NT2/D1 (cell line): ENCODE results near the gene RABEP1.

Experiments
- SUZ12 ChIP-seq: IDR thresholded peaks from 2 replicates; pipeline ENCODE4 v1.6.1; 2011; ENCODE audit not compliant: insufficient read length, insufficient read depth; ENCODE audit errors: extremely low read depth
- YY1 ChIP-seq: IDR thresholded peaks from 2 replicates; pipeline ENCODE4 v1.6.1; 2011; ENCODE audit not compliant: insufficient read length, insufficient read depth

DNA sequence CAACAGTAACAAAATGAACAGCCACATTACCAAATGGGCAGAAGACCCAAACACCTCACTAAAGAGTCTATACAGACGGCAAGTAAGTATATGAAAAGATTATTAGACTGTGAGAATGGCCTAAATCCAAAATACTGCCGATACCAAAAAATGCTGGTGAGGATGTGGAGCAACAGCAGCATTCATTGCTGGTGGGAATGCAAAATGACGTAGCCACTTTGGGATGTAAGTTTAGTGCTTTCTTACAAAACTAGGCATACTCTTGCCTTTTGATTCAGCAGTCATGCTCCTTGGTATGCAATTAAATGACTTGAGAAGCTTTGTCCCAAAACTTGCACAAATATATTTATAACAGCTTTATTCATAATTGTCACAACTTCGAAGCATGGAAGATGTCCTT lies 43.8 kb downstream of the RABEP1 start:
- TF ChIP-seq SUZ12: no peak
- no peak for TF ChIP-seq YY1
